Panc1 (cell line): ENCODE data around the gene ADCY1. TPM values are rescaled to one million over a fixed set of nuclear protein-coding genes. Genes with fewer than 3 reads are reported as not detected.

Source experiments
- ATAC-seq: fragments of 200-7000 bp; cut with Tn5 transposase; 2 replicates; pipeline ENCODE4 v1.9.1; 2020; ENCODE audit warnings: mild to moderate bottlenecking, moderate library complexity
- BruUV-seq: library from RNA; stranded (reverse); fragments of 400-500 nt; replicated peaks from 2 replicates; lab custom pipeline; 2021; lab: Mats Ljungman, UMichigan
- CTCF ChIA-PET: fragments of 300-600 bp; sonication (Branson Sonifier 250); formaldehyde crosslinking; loops from one replicate; lab custom pipeline; 2022; ENCODE audit warnings: antibody characterized with exemption; lab: Charles Lee
- POLR2A ChIA-PET: fragments of 300-600 bp; sonication (Branson Sonifier 250); formaldehyde crosslinking; loops from one replicate; lab custom pipeline; 2022; ENCODE audit warnings: antibody characterized with exemption; lab: Charles Lee
- DNase-seq: peaks from one replicate; pipeline ENCODE4 v3.0.0-alpha.2; 2010; ENCODE audit warnings: low read depth, low spot score
- H3K27ac ChIP-seq: 2 replicates; pipeline ENCODE4 v1.5.1; 2011; ENCODE audit warnings: mild to moderate bottlenecking, low read length, inconsistent platforms
- H3K27me3 ChIP-seq: fragments of 200-500 bp; sonication (Bioruptor generic); 2 replicates; pipeline ENCODE4 v1.6.0; 2014; ENCODE audit warnings: low read length, inconsistent platforms; ENCODE audit not compliant: control insufficient read depth, insufficient read depth
- H3K36me3 ChIP-seq: fragments of 200-500 bp; sonication (Bioruptor generic); 2 replicates; pipeline ENCODE4 v1.5.1; 2014; ENCODE audit warnings: inconsistent platforms, mild to moderate bottlenecking, low read length, moderate library complexity; ENCODE audit not compliant: control insufficient read depth, insufficient read depth
- H3K4me1 ChIP-seq: 2 replicates; pipeline ENCODE4 v1.5.1; 2011; ENCODE audit warnings: inconsistent platforms, mild to moderate bottlenecking, low read length, moderate library complexity; ENCODE audit not compliant: control insufficient read depth, insufficient read depth
- H3K4me3 ChIP-seq, 2 experiments: 2 replicates each; pipeline ENCODE4 v1.5.1; 2011 to 2012; ENCODE audit warnings: low read depth in 2 of 2, low read length in 2 of 2, mild to moderate bottlenecking in 2 of 2, inconsistent platforms in 1 of 2, moderate library complexity in 1 of 2
- H3K9me3 ChIP-seq: fragments of 200-500 bp; sonication (Bioruptor generic); 2 replicates; pipeline ENCODE4 v1.5.1; 2014; ENCODE audit warnings: low read depth, mild to moderate bottlenecking, inconsistent platforms, low read length, moderate library complexity; ENCODE audit not compliant: control insufficient read depth, insufficient read depth
- CTCF ChIP-seq: fragments of 450-650 bp; IDR thresholded peaks from 2 replicates; pipeline ENCODE4 v1.5.1; 2017; ENCODE audit warnings: mild to moderate bottlenecking
- POLR2AphosphoS5 ChIP-seq: IDR thresholded peaks from 2 replicates; pipeline ENCODE4 v1.6.1; 2012; ENCODE audit warnings: mild to moderate bottlenecking, low read depth, low read length, moderate library complexity
- REST ChIP-seq, 2 experiments: IDR thresholded peaks; 2 replicates each; pipeline ENCODE4 v1.6.1; 2011 to 2012; ENCODE audit warnings: low read depth in 2 of 2, control low read depth in 1 of 2, low read length in 1 of 2, mild to moderate bottlenecking in 1 of 2, moderate library complexity in 1 of 2; ENCODE audit not compliant: insufficient read depth in 1 of 2
- SIN3A ChIP-seq: IDR thresholded peaks from 2 replicates; pipeline ENCODE4 v1.6.1; 2012; ENCODE audit warnings: low read depth, mild to moderate bottlenecking, low read length, moderate library complexity, borderline replicate concordance; ENCODE audit not compliant: insufficient read depth
- TCF7L2 ChIP-seq: IDR thresholded peaks from 2 replicates; pipeline ENCODE4 v1.6.1; 2011; ENCODE audit warnings: mild to moderate bottlenecking, low read depth, low read length, inconsistent platforms
- in situ Hi-C: cut with HindIII; loops from 2 replicates; pipeline ENCODE4 v1.10.0; 2016; ENCODE audit warnings: low sequenced_read_pairs, low pct_unique_long_range_greater_than_20kb
- intact Hi-C: fragments of 100-400 bp; cut with micrococcal nuclease; formaldehyde crosslinking; loops from one replicate; pipeline ENCODE4 v1.10.0; 2022; ENCODE audit not compliant: unreplicated experiment
- total RNA-seq: library from RNA; stranded (reverse); gene quantifications from one replicate; pipeline ENCODE4 v1.2.1, GENCODE V29; 2021; ENCODE audit not compliant: unreplicated experiment

ADCY1 gene
- total RNA-seq, 1 experiment from 2014 or later, result 2.1 TPM

- no TSS peak for BruUV-seq
These were observed 110.9 kb downstream of the ADCY1 start for GRCh38 chr7:45684910-45685618.

More at GRCh38 chr7:45684910-45685618, 110.9 kb downstream of the ADCY1 start:
- ChIA-PET CTCF (interaction anchor here (0.6 kb wide), 1 partner anchor 505 kb away, joined by 4 read pairs; no protein-coding TSS in a partner anchor), POLR2A (interaction anchor here (0.7 kb wide), 1 partner anchor 157 kb away, joined by 7 read pairs; no protein-coding TSS in a partner anchor)
- intact Hi-C loops (no loop called here), in situ Hi-C loops (no loop called here)
- no peak overlapping the region for H3K27ac ChIP-seq
- ATAC-seq, result 0 out of 2 replicates have a peak, but pooled peaks have one; percentile 19
- no peaks in the 10 kb centered on the region for H3K36me3 ChIP-seq
- TF ChIP-seq REST (IDR thresholded peaks at IDR 0.05; ENCODE audit: insufficient read depth in 1 of 2, low read depth in 2 of 2, low read length in 1 of 2) (no peak), TCF7L2 (no peak), SIN3A (no peak), CTCF (no peak), POLR2AphosphoS5 (no peak)
- no peaks in the 10 kb centered on the region for H3K9me3 ChIP-seq
- H3K4me3 ChIP-seq, result no peak overlapping the region
- peaks cover 3% of the 10 kb centered on the region; the same call in 1 of the 2 replicates for H3K27me3 ChIP-seq
- DNase-seq, result no peak
- no peaks in the 10 kb centered on the region for H3K4me1 ChIP-seq
